GM19372 (cell line): ENCODE measurements around the gene ZBP1.
"Not testable (repeated sequence)": the region's sequence is repeated elsewhere in the genome, so short reads cannot be mapped to it uniquely, and the experiment has no call there.

Source experiments
- ATAC-seq: cut with Tn5 transposase; IDR thresholded peaks from one replicate; pipeline ENCODE4 v1.9.1; 2021; ENCODE audit warnings: mild to moderate bottlenecking, low read depth, moderate library complexity; ENCODE audit not compliant: unreplicated experiment

The ZBP1 gene

DNA sequence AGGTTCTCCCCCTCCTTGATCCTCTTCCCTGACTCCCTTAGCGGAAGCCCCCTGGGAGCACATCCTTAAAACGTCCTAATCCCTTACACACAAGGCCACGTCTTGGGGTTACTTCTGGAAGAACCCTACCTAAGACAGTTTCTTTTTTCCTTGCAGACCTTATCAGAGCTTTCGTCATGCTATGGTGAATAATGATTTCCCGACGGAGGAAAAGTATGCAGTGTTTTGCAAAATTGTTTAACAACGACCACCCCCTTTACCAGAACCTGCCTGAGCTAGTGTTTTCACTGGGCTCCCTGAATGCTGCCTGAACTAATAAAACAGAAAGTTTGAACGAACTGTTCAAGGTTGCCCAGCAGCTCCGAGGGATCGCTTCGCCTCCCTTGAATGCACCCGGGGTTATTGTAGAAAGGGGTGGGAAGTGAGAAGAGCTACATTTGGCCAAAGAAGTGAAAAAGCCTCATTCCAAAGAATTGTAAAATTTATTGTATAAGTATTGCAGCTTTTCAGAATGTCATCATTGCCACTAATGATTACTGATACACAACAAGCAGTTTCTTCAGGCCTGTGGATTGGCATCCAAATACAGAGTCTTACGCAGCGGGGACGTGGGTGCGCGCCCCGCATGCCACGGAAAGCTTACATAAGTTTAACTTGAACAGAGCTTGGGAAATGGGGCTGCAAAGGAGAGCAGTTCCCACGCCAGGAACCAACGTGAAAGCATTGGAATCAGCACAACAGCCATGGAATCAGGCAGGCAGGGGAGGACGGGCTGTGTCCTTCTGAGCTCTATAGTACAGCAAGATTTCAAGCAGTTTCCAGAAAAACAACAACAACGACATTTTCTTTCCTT is 27.9 kb upstream of the ZBP1 start:
- no peak for ATAC-seq

DNA sequence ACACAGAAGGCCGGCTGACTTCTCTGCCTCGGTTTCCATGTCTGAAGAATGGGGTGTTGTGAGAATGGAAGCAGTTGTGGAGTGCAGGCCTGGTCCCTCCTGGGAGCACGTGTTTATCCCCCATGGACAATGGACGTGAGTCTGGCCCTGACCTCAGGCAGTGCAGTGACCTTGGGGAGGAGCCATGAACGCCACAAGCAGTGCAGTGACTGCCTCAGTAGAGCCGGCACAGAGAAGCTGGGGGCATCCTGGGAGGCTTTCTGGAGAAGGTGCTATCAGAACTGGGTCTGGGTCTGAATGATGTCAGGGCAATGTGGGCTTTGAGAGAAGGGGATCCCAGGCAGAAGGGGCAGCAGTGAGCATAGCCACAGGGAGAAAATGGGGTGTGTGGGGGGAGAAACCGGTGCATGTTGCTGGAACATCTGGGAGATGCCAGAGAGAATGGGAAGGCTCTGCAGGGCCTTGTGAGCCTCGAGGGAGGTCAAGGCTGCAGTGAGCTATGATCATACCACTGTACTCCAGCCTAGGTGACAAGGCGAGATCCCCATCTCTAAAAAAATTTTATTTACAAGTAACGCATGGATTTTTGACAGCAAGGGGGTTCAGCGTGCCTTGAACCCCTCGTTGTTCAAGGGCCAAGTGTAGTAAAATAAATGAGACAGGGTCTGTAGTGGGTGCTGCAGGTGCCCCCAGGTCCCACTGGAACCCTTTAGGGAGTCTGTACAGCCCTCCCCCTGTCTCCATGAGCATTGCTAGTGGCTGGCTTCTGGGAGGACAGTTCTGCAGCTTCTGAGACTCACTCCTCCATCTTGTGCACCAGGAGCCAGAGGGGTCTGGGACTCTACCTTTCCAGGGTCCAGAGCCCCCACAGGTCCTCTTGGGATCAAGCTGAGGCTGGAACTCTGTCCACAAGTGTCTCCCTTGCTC is 27.0 kb upstream of the ZBP1 start:
- no peak for ATAC-seq

DNA sequence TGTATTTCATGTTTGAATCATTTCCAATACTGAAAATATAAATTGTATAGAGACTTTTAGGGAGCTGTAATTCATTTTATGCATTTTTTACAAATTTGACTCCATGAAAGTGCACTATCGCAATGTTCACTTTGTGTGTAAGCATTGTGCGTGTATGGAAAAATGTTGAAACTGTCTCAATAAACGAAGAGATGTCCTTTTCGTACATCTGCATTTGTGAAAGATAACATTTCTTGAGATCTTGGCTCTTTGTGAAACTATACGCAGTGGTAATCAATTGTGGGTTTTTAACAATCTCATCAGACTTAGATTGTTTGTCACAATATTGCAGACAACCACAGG is 18.6 kb upstream of the ZBP1 start:
- ATAC-seq: no peak

DNA sequence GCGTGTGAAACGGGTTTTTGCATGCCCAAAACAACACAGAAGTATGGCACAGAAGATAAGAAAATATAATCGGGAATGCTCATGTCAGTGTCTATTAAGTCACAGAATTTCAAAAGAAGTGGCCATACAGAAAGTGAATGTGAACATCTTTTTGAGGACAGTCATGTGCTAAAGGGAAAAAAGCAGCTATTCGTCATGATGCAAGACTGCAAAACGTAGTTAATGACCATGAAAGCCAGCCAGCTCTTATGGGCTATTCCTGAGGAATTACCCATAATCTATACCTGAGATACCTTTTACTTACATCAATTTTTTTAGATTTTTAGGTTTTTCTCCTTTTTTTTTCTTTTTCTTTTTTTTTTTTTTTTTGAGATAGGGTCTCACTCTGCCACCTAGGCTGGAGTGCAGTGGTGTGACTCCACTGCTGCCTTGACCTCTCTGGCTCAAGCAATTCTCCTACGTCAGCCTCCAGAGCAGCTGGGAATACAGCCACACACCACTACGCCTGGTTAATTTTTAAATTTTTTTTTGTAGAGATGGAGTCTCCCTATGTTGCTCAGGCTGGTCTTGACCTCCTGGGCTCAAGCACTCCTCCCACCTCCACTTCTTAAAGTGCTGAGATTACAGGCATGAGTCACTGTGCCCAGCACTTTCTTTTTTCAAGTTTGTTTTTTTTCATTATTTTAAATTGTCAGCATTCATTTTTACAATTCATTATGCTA is 18.1 kb upstream of the ZBP1 start:
- no peak for ATAC-seq

DNA sequence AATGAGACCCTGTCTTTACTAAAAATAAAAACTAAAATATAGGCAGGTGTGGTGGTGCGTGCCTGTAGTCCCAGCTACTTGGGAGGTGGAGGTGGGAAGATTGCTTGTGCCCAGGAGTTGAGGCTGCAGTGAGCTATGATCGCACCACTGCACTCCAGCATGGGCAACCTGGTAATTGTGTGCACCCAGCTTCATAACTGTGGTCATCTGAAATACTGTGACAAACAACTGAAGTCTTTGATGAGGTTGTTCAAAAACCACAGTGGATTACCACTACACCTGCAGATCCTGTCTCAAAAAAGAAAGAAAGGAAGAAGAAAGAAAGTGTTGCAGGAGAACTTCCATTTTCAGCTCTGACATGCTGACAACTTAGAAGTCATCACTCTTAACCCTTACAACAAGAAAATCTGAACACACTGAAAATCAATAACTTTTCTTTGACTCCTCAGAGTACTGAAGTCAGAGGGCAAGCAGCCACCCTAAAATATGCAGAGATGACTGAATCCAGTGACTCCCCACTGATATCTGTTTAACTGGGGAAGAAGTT is 13.8 kb upstream of the ZBP1 start:
- no peak for ATAC-seq

DNA sequence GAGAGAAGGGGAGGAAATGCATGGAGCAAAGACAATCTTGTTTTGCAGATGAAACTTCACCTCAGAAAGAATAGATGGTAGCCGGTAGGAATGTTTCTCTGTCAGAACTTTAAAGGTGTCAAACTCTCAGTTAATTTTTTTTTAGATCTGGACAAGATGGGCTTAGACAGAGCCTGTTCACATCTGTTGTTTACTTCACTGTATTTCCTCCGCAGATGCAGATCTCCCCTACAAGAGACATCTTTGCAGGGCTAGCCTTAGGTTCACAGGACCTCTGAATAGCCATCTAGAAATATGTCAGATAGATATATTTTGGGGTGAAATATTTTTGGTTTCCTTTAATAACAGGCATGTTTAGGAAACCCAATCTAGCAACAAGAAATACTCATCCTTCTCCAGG is 12.1 kb upstream of the ZBP1 start:
- no peak for ATAC-seq

DNA sequence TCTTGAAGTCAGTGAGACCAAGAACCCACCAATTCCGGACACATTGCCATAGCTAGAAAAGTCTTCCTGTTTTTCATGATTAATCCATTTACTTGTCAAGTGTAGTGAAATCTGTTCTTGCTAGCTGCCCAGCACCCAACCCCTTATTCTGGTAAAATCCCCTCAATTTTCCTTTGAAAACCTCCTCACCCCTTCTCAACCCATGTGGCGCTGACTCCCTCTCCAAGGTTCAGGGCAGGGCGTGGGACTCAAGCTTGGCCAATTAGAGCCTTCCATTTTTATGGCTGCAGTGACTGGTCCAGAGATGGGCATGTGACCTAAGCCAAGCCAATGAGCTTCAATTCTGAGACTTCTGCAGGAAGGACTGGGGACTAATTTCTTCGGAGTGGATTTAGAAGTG is 9.8 kb upstream of the ZBP1 start:
- no peak for ATAC-seq

DNA sequence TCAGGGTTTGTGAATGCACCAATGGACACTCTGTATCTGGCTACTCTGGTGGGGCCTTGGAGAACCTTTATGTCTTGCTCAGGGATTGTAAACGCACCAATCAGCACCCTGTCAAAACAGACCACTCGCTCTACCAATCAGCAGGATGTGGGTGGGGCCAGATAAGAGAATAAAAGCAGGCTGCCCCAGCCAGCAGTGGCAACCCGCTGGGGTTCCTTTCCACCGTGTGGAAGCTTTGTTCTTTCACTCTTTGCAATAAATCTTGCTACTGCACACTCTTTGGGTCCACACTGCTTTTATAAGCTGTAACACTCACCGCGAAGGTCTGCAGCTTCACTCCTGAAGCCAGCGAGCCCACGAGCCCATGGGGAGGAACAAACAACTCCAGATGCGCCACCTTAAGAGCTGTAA is 9.3 kb upstream of the ZBP1 start:
- ATAC-seq: not testable (repeated sequence)

DNA sequence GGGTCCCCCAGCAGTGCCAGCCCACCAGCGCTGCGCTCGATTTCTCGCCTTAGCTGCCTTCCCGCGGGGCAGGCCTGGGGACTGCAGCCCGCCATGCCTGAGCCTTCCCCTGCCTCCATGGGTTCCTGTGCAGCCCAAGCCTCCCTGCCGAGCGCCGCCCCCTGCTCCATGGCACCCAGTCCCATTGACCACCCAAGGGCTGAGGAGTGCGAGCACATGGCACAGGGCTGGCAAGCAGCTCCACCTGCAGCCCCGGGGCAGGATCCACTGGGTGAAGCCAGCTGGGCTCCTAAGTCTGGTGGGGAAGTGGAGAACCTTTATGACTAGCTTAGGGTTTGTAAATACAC is 8.7 kb upstream of the ZBP1 start:
- not testable (repeated sequence) for ATAC-seq

DNA sequence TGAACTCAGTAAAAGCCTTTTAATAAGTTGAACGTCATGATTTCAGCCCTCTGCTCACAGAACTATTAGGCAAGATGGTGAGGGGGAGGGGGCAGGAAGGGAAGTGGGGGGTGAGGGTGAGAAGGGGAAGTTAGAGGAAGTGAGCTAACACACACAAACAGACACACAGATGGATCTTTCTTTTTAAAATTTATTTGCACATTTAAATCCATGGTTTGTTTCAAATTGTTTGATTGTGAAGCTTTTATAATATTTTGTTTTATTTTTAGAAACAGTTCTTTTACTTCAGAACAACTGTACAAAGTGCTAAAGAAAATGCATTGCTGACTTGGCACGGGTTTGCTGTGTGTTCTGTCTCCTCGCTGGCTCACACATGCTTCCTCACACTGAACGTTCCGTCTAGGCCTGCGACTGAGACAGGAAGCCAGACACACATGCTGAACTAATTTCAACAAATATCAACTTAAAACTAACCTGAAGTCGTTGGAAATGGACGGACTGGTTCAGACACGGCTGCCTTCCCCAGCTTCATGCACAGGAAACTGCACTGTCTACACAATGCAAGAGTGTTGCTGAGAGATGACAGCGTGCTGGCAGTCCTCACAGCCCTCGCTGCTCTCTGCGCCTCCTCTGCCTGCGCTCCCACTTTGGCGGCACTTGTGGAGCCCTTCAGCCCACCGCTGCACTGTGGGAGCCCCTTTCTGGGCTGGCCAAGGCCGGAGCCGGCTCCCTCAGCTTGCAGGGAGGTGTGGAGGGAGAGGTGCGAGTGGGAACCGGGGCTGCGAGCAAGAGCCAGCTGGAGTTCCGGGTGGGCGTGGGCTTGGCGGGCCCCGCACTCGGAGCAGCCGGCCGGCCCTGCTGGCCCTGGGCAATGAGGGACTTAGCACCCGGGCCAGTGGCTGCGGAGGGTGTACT is 8.1 kb upstream of the ZBP1 start:
- ATAC-seq: no peak

DNA sequence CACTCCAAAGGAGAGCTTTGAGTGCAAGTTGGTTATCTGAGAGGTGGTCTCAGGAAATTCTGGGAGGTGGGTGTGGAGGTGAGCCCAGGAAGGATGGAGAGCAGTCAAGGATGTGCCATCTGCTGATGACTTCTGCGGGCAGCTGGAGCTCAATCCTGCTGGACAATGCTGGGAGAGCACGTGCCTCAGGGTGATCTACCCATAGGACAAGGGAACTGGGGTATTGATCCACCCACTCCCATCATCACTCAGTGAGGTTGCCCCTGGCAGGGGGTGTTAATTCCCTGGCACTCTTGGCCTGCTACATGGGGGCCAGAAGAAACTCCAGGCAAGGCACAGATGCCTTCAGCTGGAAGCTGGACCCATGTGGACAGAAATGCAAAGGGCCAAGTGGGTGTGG is 7.1 kb upstream of the ZBP1 start:
- no peak for ATAC-seq

DNA sequence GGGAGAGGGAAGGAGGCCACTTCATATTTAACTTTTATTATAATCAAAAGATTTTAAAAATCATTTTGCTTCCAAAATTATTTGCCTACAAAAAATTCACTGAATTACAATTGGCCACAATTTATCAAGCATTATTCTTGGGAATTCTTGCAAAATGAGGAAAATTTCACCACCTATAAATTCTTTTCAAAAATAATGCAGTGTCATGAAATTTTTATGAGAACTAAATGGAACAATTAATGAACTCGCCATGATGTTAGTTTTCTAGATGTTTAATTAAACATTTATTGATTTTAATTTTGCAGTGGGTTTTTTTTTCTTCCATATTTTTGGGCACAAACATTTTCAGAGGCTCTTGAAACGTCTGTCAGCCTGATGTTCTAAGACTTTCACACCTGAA is 5.8 kb upstream of the ZBP1 start:
- ATAC-seq: no peak

DNA sequence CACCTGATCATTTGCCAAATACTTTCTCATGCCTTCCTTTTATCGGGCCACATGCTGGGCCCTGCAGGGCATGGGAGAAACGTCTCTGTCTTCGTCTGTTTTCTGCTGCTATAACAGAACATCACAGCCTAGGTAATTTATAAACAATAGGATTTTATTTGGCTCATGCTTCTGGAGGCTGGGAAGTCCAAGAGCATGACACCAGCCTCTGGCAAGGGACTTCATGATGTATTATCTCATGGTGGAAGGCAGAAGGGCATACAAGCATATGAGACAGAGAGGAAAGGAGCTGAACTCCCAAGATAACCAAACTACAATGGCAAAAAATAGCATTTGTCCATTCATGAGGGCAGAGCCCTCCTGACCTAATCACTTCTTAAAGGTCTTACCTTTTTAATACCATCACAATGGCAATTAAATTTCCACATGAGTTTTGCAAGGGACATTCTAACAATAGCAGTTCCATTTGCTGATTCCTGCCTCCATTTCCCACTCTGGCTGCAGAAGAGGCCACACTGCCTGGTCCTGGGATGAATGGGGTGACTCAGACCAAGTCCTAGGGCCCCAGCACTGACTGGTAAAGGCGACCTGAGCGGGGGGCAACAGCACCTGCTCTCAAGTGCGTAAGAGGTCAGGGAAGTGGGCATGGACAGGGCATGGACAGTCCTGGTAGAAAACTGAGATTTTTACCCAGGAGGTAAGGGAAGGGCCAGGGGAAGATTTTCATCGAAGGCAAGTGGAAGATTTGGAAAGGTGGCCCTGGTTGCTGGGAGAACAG is 5.1 kb upstream of the ZBP1 start:
- ATAC-seq: no peak

DNA sequence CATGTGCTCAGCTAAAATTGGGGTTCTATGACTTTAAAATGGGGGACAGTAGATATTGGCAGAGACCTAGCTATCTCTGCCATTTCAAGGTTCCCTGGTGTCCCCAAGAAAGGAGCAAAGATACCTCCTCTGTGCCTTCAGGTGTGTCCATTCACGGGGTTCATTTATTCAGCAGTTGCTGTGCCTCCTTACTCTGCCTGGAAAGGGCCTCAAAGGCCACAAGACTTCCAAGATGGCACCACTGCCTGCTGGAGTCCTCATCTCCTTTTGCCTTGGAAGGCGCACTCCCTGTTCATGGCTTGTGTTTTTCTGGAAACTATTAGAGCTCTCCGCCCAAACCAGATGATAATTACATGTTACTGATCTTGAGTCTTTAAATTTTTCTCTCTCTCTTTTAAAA is 3.9 kb upstream of the ZBP1 start:
- no peak for ATAC-seq

DNA sequence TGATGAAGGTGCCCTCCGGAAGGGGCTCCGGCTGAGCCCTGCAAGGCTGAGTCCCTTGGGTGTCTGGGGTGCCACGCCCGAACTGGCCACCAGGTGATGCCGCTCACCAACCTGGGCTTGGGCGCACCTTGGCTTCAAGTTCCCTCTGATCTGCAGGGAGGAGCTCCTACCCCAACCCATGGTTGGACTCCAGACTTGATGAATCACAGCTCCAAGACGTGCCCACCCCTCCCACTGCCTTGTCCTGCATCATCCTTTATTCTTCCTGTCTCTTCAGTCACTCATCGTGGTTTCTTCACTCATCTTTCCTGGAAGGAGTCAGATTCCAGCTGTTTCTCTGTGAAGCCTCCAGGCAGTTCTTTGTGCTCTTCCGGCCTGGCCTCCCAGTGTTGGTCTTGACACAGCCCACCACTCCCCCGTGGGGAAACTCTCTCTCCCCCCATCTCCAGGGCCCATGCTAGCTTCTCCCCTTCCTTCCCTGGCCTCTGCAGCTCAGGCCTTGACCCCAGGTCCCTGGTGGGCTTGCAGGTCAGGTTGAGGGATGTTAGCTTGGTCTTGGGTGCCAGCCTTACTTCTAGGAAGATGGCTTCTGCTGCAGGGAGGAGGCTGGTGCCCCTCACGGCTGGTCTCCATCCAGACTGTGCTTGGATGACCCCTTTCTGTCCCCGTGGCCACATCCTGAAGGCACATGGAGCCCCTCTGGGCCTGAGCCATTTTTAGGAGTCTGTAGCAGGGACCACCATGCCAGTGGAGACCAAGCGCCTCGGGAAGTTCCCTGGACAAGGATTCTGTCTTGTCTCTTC is 2.6 kb upstream of the ZBP1 start:
- ATAC-seq: no peak

DNA sequence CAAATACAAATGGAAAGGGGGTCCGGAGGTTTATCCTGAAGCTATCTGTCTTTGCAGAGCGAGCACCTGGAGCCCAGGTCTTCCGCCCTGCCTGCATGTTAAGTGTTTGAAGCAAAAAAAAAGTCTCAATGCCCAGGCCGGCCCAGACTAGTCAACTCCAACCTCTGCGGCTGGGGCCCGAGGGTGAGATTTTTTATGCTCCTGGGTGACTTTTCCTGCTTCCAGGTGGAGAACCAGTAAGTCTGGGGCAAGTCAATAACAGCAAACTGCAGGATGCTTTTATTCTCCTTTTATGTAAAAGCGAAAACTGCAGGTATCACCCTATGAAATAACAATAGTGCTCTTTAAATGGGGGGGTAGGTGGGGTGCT is 2.0 kb upstream of the ZBP1 start:
- ATAC-seq: no peak

DNA sequence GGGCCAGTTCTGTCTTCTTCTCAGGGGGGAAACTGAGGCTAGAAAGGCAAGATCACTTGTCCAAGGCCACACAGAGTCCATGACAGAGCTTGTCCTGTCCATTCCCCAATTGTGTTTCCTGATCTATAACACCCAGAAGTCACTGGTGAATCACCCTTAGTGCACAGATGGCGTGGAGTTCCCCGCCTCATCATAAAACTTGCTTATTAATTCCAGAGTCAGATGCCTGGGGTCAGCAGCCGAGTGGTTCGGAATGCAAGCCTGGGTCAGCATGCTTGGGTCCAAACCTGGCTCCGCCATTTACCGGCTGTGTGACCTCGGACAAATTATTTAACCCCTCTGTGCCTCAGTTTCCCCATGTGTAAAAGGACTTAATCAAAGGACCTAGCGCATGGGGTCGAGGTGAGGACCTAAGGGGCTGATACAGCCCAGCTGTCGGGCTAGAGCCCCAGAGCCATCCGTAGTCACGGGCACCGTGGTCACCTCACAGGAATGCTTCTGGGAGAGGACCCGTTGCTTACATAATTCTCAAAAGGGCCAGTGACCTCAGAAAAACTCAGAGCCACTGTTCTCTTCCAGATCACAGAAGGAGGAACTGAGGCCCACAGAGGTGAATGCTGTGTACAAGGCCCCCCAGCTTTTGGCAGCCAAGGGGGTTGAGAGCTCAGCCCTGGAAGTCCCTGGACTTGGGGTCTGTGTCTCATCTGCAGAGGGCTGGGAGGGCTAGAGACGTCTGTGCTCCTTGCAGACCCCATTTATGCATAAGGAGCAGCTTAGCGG is 1.4 kb upstream of the ZBP1 start:
- no peak for ATAC-seq

DNA sequence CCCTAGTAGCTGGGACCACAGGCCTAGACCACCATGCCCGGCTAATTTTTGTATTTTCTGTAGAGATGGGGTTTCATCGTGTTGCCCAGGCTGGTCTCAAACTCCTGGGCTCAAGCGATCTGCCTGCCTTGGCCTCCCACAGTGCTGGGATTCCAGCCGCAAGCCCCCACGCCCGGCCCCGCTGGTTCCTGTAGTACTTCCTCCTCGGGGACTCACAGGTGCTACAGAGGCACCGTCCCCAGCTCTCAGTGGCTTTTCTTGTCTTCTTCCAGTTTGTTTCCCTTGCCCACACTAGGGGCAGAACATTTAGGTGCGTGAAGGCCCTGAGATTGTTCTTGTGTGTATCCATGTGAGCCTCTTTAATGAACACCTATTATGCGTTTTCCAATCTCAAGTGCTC is 773 bp upstream of the ZBP1 start:
- no peak for ATAC-seq
